ENCODE data around the gene MEP1B. TPM values are rescaled to one million over a fixed set of nuclear protein-coding genes. Genes with fewer than 3 reads are reported as not detected.
A peak's percentile ranks its signal among the peaks of the same experiment; 100 is the strongest.
"Not testable (repeated sequence)": the region's sequence is repeated elsewhere in the genome, so short reads cannot be mapped to it uniquely, and the experiment has no call there.

MEP1B gene
- total and polyA plus RNA-seq, 12 donors = 0.17 TPM; not detected in 11

- DNase-seq (no peak), ATAC-seq (no peak)
- H3K36me3 ChIP-seq = no peaks in the 10 kb centered on the region
- H3K4me1 ChIP-seq = no peaks in the 10 kb centered on the region
- 79 to 80% methylated on average over 3 of the region's 3 CpGs for WGBS, 2 donors
- no peak overlapping the region for H3K27ac ChIP-seq
- no peak for TF ChIP-seq CTCF (IDR thresholded peaks at IDR 0.05)
- H3K9me3 ChIP-seq = no peaks in the 10 kb centered on the region
- intact Hi-C loops (cut with DNase I) = loop anchor here in 2 of 10 donors (10.0 kb wide), 2 partner anchors 97 to 307 kb away; partner anchors contain the start of gene GAREM1 (in 1 of the 2)
- no peak overlapping the region for H3K4me3 ChIP-seq
- no peaks in the 10 kb centered on the region for H3K27me3 ChIP-seq
Measured at GRCh38 chr18:32167980-32168730, 21.7 kb upstream of the MEP1B start.

GRCh38 chr18:32173654-32174053 lies 16.2 kb upstream of the MEP1B start:
- no peak for ATAC-seq
- peaks cover 0 to 19% (median 0%) of the 10 kb centered on the region in 9 donors for H3K4me1 ChIP-seq
- no peaks in the 10 kb centered on the region for H3K36me3 ChIP-seq
- no peak overlapping the region for H3K4me3 ChIP-seq
- no peaks in the 10 kb centered on the region for H3K27me3 ChIP-seq
- H3K9me3 ChIP-seq = no peaks in the 10 kb centered on the region
- no peak for DNase-seq
- H3K27ac ChIP-seq = no peak overlapping the region
- intact Hi-C loops (cut with DNase I) = no loop called here
- no peak for TF ChIP-seq CTCF (IDR thresholded peaks at IDR 0.05)
- 86 to 92% methylated on average over 3 of the region's 3 CpGs for WGBS, 2 donors

GRCh38 chr18:32174719-32175118 lies 15.1 kb upstream of the MEP1B start:
- TF ChIP-seq CTCF (IDR thresholded peaks at IDR 0.05) = peak in 1 of 9 donors; percentile 3
- no peaks in the 10 kb centered on the region for H3K9me3 ChIP-seq
- no peak for DNase-seq
- no peak overlapping the region for H3K4me3 ChIP-seq
- no peaks in the 10 kb centered on the region for H3K27me3 ChIP-seq
- intact Hi-C loops (cut with DNase I) = no loop called here
- ATAC-seq = peak in 2 of 8 donors; percentile 37 to 71
- H3K27ac ChIP-seq = peak overlapping the region in 5 of 10 donors; percentile 2 to 63 (median 40)
- H3K4me1 ChIP-seq = peaks cover 0 to 19% (median 0%) of the 10 kb centered on the region in 9 donors
- no peaks in the 10 kb centered on the region for H3K36me3 ChIP-seq
- 63 to 81% methylated on average over 7 of the region's 7 CpGs for WGBS, 2 donors

GRCh38 chr18:32175265-32175664 lies 14.6 kb upstream of the MEP1B start:
- H3K4me3 ChIP-seq = no peak overlapping the region
- 42 to 47% methylated on average over 1 of the region's 1 CpG for WGBS, 2 donors
- intact Hi-C loops (cut with DNase I) = no loop called here
- peak overlapping the region in 2 of 10 donors; percentile 31 to 63 for H3K27ac ChIP-seq
- ATAC-seq = peak in 7 of 8 donors; percentile 74 to 96 (median 89)
- no peaks in the 10 kb centered on the region for H3K36me3 ChIP-seq
- H3K27me3 ChIP-seq = no peaks in the 10 kb centered on the region
- DNase-seq = peak in 1 of 2 donors; percentile 82
- no peaks in the 10 kb centered on the region for H3K9me3 ChIP-seq
- TF ChIP-seq CTCF (IDR thresholded peaks at IDR 0.05) = no peak
- peaks cover 0 to 23% (median 0%) of the 10 kb centered on the region in 9 donors for H3K4me1 ChIP-seq

- ATAC-seq; intact Hi-C loops (cut with DNase I); H3K4me3 ChIP-seq; H3K27ac ChIP-seq; H3K9me3 ChIP-seq; H3K36me3 ChIP-seq; DNase-seq; H3K27me3 ChIP-seq: not testable (repeated sequence)
- H3K4me1 ChIP-seq = peaks cover 0 to 23% (median 0%) of the 10 kb centered on the region in 9 donors
- 100% methylated on average over 1 of the region's 1 CpG for WGBS, 2 donors
Measured at GRCh38 chr18:32176745-32177144, 13.1 kb upstream of the MEP1B start.
